Epithelial cell of proximal tubule (primary cell): ENCODE measurements around the gene NDUFS8. TPM values are rescaled to one million over a fixed set of nuclear protein-coding genes. Genes with fewer than 3 reads are reported as not detected.

Experiments used
- DNase-seq: peaks from one replicate; pipeline ENCODE4 v3.0.0-alpha.2; 2011; ENCODE audit warnings: low read depth
- H3K4me3 ChIP-seq: 2 replicates; pipeline ENCODE4 v1.5.1; 2011; ENCODE audit warnings: low read depth, mild to moderate bottlenecking, low read length
- CTCF ChIP-seq: conservative IDR thresholded peaks from 2 replicates; pipeline ENCODE4 v1.5.1; 2012; ENCODE audit warnings: low read depth, mild to moderate bottlenecking, low read length
- total RNA-seq: library from RNA; depleted of rRNA; stranded (reverse); fragments of >200 nt; gene quantifications from 2 replicates; pipeline ENCODE4 v1.2.3, GENCODE V29; 2015

The NDUFS8 gene
- total RNA-seq, 1 donor from 2014 or later, result 345 TPM

- no peak overlapping the region for H3K4me3 ChIP-seq
- no peak for DNase-seq
- no peak for TF ChIP-seq CTCF
Observed at GRCh38 chr11:68057807-68058206, 27.3 kb downstream of the NDUFS8 start.

- H3K4me3 ChIP-seq, result no peak overlapping the region
- no peak for DNase-seq
- TF ChIP-seq CTCF, result no peak
Observed at GRCh38 chr11:68061508-68061907, 31.0 kb downstream of the NDUFS8 start.

GRCh38 chr11:68064926-68065325 is 34.4 kb downstream of the NDUFS8 start:
- TF ChIP-seq CTCF, result no peak
- H3K4me3 ChIP-seq, result no peak overlapping the region
- DNase-seq, result no peak

GRCh38 chr11:68065841-68066240 is 35.4 kb downstream of the NDUFS8 start:
- no peak overlapping the region for H3K4me3 ChIP-seq
- TF ChIP-seq CTCF, result no peak
- DNase-seq, result no peak

- no peak overlapping the region for H3K4me3 ChIP-seq
- no peak for TF ChIP-seq CTCF
- no peak for DNase-seq
Observed at GRCh38 chr11:68066742-68067141, 36.3 kb downstream of the NDUFS8 start.

- TF ChIP-seq CTCF, result no peak
- H3K4me3 ChIP-seq, result no peak overlapping the region
- DNase-seq, result no peak
Observed at GRCh38 chr11:68067991-68068390, 37.5 kb downstream of the NDUFS8 start.

- no peak for TF ChIP-seq CTCF
- DNase-seq, result no peak
- H3K4me3 ChIP-seq, result no peak overlapping the region
Observed at GRCh38 chr11:68071281-68072048, 41.0 kb downstream of the NDUFS8 start.
